HepG2 (cell line): ENCODE measurements around the gene WDR81. TPM values are rescaled to one million over a fixed set of nuclear protein-coding genes. Genes with fewer than 3 reads are reported as not detected.
A peak's percentile ranks its signal among the peaks of the same experiment; 100 is the strongest.

ENCODE experiments used
- AFF4 ChIP-seq: sonication (generic); formaldehyde crosslinking; IDR thresholded peaks from 2 replicates; pipeline ENCODE4 v1.4.0; 2020; ENCODE audit warnings: missing genetic modification reagents
- CREM ChIP-seq, 2 experiments: sonication (generic) in 1 of 2; formaldehyde crosslinking in 1 of 2; IDR thresholded peaks; 2 replicates each; pipeline versions ENCODE4 v1.4.0 to v1.6.1; 2016 to 2020; ENCODE audit warnings: antibody characterized with exemption in 1 of 2, mild to moderate bottlenecking in 1 of 2, missing genetic modification reagents in 1 of 2
- FIP1L1 ChIP-seq: fragments of 200-400 bp; formaldehyde crosslinking; IDR thresholded peaks from 2 replicates; pipeline ENCODE4 v1.6.1; 2018; ENCODE audit warnings: low read depth, mild to moderate bottlenecking, low read length, moderate library complexity, borderline replicate concordance; ENCODE audit not compliant: insufficient read depth
- HIVEP1 ChIP-seq: sonication (generic); formaldehyde crosslinking; IDR thresholded peaks from 2 replicates; pipeline ENCODE4 v1.4.0; 2020; ENCODE audit warnings: mild to moderate bottlenecking, missing genetic modification reagents
- LBX2 ChIP-seq: sonication (generic); formaldehyde crosslinking; IDR thresholded peaks from 2 replicates; pipeline ENCODE4 v1.5.0; 2020; ENCODE audit warnings: missing genetic modification reagents, mild to moderate bottlenecking, borderline replicate concordance
- MNT ChIP-seq: fragments of 450-650 bp; IDR thresholded peaks from 2 replicates; pipeline ENCODE4 v1.6.1; 2016
- TERF1 ChIP-seq: sonication (generic); formaldehyde crosslinking; IDR thresholded peaks from 2 replicates; pipeline ENCODE4 v1.8.0; 2022; ENCODE audit warnings: mild to moderate bottlenecking, missing genetic modification reagents, moderate library complexity
- ZMAT5 ChIP-seq: sonication (generic); formaldehyde crosslinking; IDR thresholded peaks from 2 replicates; pipeline ENCODE4 v1.5.0; 2020; ENCODE audit warnings: mild to moderate bottlenecking, low read depth, missing genetic modification reagents, borderline replicate concordance
- ZNF318 ChIP-seq: sonication (generic); formaldehyde crosslinking; IDR thresholded peaks from 2 replicates; pipeline ENCODE4 v1.4.0; 2020; ENCODE audit warnings: mild to moderate bottlenecking, missing genetic modification reagents
- ZNF883 ChIP-seq: sonication (generic); formaldehyde crosslinking; IDR thresholded peaks from 2 replicates; pipeline ENCODE4 v1.5.1; 2020; ENCODE audit warnings: mild to moderate bottlenecking, missing genetic modification reagents; ENCODE audit errors: not compliant biosample characterization
- polyA plus RNA-seq, 8 experiments: library from polyadenylated mRNA; depleted of rRNA in 3 of 8; stranded (reverse) in 7 of 8; unstranded in 1 of 8; fragments of >200 nt; fragmentation: Illumina TruSeq in 4 of 8; extraction: Trizol in 4 of 8; gene quantifications; 2 replicates each; pipeline versions ENCODE4 v1.2.1 to v1.2.3, GENCODE V29; 2011 to 2016; ENCODE audit warnings: low read depth in 4 of 8, missing spikeins in 1 of 8, mixed read lengths in 1 of 8; ENCODE audit not compliant: insufficient read depth in 1 of 8
- total RNA-seq, 5 experiments: library from RNA; depleted of rRNA; stranded (reverse); fragments of >200 nt; fragmentation: Illumina TruSeq; extraction: Trizol; gene quantifications; 2 replicates each; pipeline ENCODE4 v1.2.3, GENCODE V29; 2016; ENCODE audit warnings: low read depth in 1 of 5

The WDR81 gene
- total and polyA plus RNA-seq, 2 of the 13 experiments (the other 11 are each of a cell fraction or from before 2014, with no cell fraction given), result 9.1 to 16.7 TPM

GRCh38 chr17:1744551-1745512, 20.3 kb downstream of the WDR81 start (continued):
- TF ChIP-seq ZNF883 (CRISPR knock-in tag) (peak; percentile 13), AFF4 (CRISPR knock-in tag) (no peak), HIVEP1 (no peak), LBX2 (no peak), TERF1 (CRISPR knock-in tag) (no peak), MNT (no peak), CREM (IDR thresholded peaks at IDR 0.05) (no peak), CREM (CRISPR knock-in tag; IDR thresholded peaks at IDR 0.05) (no peak), ZNF318 (CRISPR knock-in tag) (no peak), FIP1L1 (no peak), ZMAT5 (CRISPR knock-in tag) (no peak)
